Naive thymus-derived CD4-positive, alpha-beta T cell (primary cell): Measurements from ENCODE around the gene C2orf49. TPM values are rescaled to one million over a fixed set of nuclear protein-coding genes. Genes with fewer than 3 reads are reported as not detected.

Source experiments
- ATAC-seq: fragments of 150-1000 bp; cut with Tn5 transposase; 2 replicates; pipeline ENCODE4 v1.10.0; 2021; ENCODE audit warnings: mild to moderate bottlenecking, moderate library complexity
- CTCF ChIA-PET: fragments of 350-600 bp; sonication (Branson Sonifier 250); formaldehyde crosslinking; loops from one replicate; lab custom pipeline; 2021; ENCODE audit warnings: antibody characterized with exemption; lab: Charles Lee
- POLR2A ChIA-PET: fragments of 350-600 bp; sonication (Branson Sonifier 250); formaldehyde crosslinking; loops from one replicate; lab custom pipeline; 2021; ENCODE audit warnings: antibody characterized with exemption, inconsistent platforms; lab: Charles Lee
- DNase-seq, 9 donors: peaks; one replicate each; pipeline versions ENCODE4 v3.0.0 to v3.0.0-alpha.2; 2020 to 2022; ENCODE audit warnings: mixed read lengths in 1 of 9
- H3K27ac ChIP-seq: one replicate; pipeline ENCODE4 v1.7.0; 2013; ENCODE audit warnings: mild to moderate bottlenecking, low read depth, low read length, moderate library complexity
- H3K27me3 ChIP-seq, 2 donors: one replicate each; pipeline ENCODE4 v1.7.0; 2013; ENCODE audit warnings: low read length in 2 of 2, mild to moderate bottlenecking in 2 of 2, moderate library complexity in 2 of 2; ENCODE audit not compliant: control insufficient read depth in 2 of 2, insufficient read depth in 2 of 2
- H3K36me3 ChIP-seq, 3 experiments: 1 replicate in 2 of 3; 2 replicates in 1 of 3; pipeline ENCODE4 v1.7.0; 2013; ENCODE audit warnings: low read length in 3 of 3, mild to moderate bottlenecking in 3 of 3, moderate library complexity in 1 of 3; ENCODE audit not compliant: insufficient read depth in 3 of 3, control insufficient read depth in 2 of 3
- H3K4me1 ChIP-seq, 2 donors: one replicate each; pipeline ENCODE4 v1.7.0; 2013; ENCODE audit warnings: low read length in 2 of 2, mild to moderate bottlenecking in 2 of 2, moderate library complexity in 1 of 2; ENCODE audit not compliant: control insufficient read depth in 2 of 2, insufficient read depth in 2 of 2
- H3K4me3 ChIP-seq: 2 replicates; pipeline ENCODE4 v1.7.0; 2013; ENCODE audit warnings: mild to moderate bottlenecking, low read length
- H3K9me3 ChIP-seq, 3 experiments: 1 replicate in 2 of 3; 2 replicates in 1 of 3; pipeline ENCODE4 v1.7.0; 2013; ENCODE audit warnings: low read length in 3 of 3; ENCODE audit not compliant: control insufficient read depth in 2 of 3
- H3K27ac Mint-ChIP-seq, 9 donors: one replicate each; pipeline ENCODE4 v1.8.0; 2020 to 2022; ENCODE audit warnings: mixed read lengths in 9 of 9, mild to moderate bottlenecking in 8 of 9, moderate library complexity in 5 of 9, inconsistent platforms in 2 of 9
- H3K27me3 Mint-ChIP-seq, 5 donors: one replicate each; pipeline ENCODE4 v1.8.0; 2021 to 2022; ENCODE audit warnings: mixed read lengths in 5 of 5, mild to moderate bottlenecking in 1 of 5
- H3K36me3 Mint-ChIP-seq, 5 donors: one replicate each; pipeline ENCODE4 v1.8.0; 2020 to 2022; ENCODE audit warnings: mixed read lengths in 5 of 5, mild to moderate bottlenecking in 3 of 5, inconsistent platforms in 1 of 5
- H3K4me1 Mint-ChIP-seq, 7 donors: one replicate each; pipeline ENCODE4 v1.8.0; 2020 to 2022; ENCODE audit warnings: mixed read lengths in 7 of 7, mild to moderate bottlenecking in 3 of 7, inconsistent platforms in 1 of 7
- H3K4me3 Mint-ChIP-seq, 10 donors: one replicate each; pipeline ENCODE4 v1.8.0; 2020 to 2022; ENCODE audit warnings: mild to moderate bottlenecking in 10 of 10, mixed read lengths in 10 of 10, moderate library complexity in 6 of 10, inconsistent platforms in 2 of 10
- H3K9me3 Mint-ChIP-seq, 11 donors: one replicate each; pipeline ENCODE4 v1.8.0; 2020 to 2022; ENCODE audit warnings: mixed read lengths in 11 of 11, mild to moderate bottlenecking in 4 of 11, inconsistent platforms in 1 of 11, moderate library complexity in 1 of 11
- intact Hi-C, 2 donors: fragments of 100-400 bp; cut with micrococcal nuclease; formaldehyde crosslinking; loops; one replicate each; pipeline ENCODE4 v1.15.1; 2023
- polyA plus RNA-seq, 2 donors: library from polyadenylated mRNA; unstranded; fragments of 300-500 nt; fragmentation: Illumina TruSeq; gene quantifications; one replicate each; pipeline ENCODE4 v1.2.3, GENCODE V29; 2021
- total RNA-seq, 6 experiments: library from RNA in 5 of 6; stranded (reverse) in 5 of 6; gene quantifications; 1 replicate in 5 of 6; 2 replicates in 1 of 6; pipeline ENCODE4 v1.2.3 and lab custom pipeline; 2021 to 2026

C2orf49 gene
- total RNA-seq, result 10 to 100 TPM; 17.5 to 30.8 (median 23.4) TPM
- 10 to 100 TPM in 1 of 2 donors, 1 to 10 TPM in 1; 9.7 to 11.1 TPM for polyA plus RNA-seq
- total RNA-seq (lab: John Stamatoyannopoulos, UW), result 30.3 reads per million, percentile 60 among the genes with 10 or more reads in this experiment

DNA sequence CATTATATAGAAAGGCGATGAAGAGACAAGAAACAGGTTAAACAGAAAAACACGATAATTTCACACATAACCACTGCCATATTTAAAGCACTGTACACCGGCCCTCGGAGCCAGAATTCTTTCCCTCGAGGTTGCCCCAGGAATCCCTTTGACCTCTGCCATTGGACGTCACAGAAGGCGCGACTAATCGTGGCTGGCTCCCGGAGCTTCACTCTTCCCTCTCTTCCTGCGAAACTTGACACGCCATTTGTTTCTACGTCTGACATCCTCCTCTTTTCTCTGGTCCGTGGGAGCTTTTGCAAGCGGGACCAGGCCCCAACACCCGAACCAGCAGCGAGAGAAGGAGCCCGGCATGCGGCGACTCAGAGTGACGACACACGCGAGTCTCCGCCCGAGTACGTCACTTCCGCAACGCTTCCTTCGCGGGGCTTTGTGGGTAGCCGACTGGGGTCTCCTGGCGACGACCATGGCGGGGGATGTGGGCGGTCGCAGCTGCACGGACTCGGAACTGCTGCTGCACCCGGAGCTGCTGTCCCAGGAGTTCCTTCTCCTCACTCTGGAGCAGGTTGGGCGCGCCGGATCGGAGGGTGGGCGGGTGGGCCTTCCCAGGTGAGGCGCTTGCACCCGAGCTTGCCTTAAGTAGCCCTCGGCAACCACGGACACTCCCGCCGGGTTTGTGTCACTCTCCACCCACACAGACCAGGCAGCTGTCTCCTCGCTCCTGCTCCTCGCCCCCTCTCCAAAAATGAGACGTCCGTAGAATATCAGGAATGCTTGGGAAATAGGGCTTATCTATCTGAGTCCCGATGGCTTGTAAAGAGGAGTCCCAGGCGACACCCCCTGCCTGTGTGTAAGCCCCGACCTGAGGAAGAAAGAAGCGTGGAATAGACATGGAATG, at the start of gene C2orf49:
Gene C2orf49, plus strand, starts transcription at position 419 of the 898 bp plus-strand sequence. Its CDS starts 48 bp downstream, at position 467.
- no peaks in the 10 kb centered on the region for H3K27me3 Mint-ChIP-seq
- peaks cover 0 to 2% (median 0%) of the 10 kb centered on the region in 11 donors for H3K9me3 Mint-ChIP-seq
- no peaks in the 10 kb centered on the region for H3K27me3 ChIP-seq
- H3K4me3 ChIP-seq, result peak within 1 kb of the TSS; percentile 83
- peak; percentile 94 for ATAC-seq
- peak; percentile 81 to 94 (median 92) for DNase-seq
- H3K36me3 Mint-ChIP-seq, result peaks cover 5 to 14% (median 10%) of the 10 kb centered on the region in 5 donors
- intact Hi-C loops, result loop anchor here (1.0 to 10.0 kb wide), 8 partner anchors 8 to 857 kb away; partner anchors contain the start of genes TGFBRAP1 (in 2 of the 2), UXS1 (in 2 of the 2), MRPS9 (in 1 of the 2) and NCK2 (in 1 of the 2)
- H3K27ac ChIP-seq, result peak within 1 kb of the TSS; percentile 99
- H3K4me1 Mint-ChIP-seq, result peaks cover 20 to 44% (median 42%) of the 10 kb centered on the region in 7 donors
- H3K4me1 ChIP-seq, result peaks cover 18 to 22% of the 10 kb centered on the region in 2 donors
- H3K27ac Mint-ChIP-seq, result peak within 1 kb of the TSS; percentile 99 to 100 (median 100)
- peaks cover 0 to 25% (median 0%) of the 10 kb centered on the region in 3 experiments for H3K36me3 ChIP-seq
- peak within 1 kb of the TSS; percentile 89 to 100 (median 98) for H3K4me3 Mint-ChIP-seq
- ChIA-PET POLR2A (interaction anchor here (1.1 to 2.4 kb wide), 4 partner anchors 9 to 401 kb away, joined by 3 to 16 read pairs (median 4); partner anchors contain the start of gene FHL2), CTCF (no interaction called here)
- no peaks in the 10 kb centered on the region for H3K9me3 ChIP-seq

DNA sequence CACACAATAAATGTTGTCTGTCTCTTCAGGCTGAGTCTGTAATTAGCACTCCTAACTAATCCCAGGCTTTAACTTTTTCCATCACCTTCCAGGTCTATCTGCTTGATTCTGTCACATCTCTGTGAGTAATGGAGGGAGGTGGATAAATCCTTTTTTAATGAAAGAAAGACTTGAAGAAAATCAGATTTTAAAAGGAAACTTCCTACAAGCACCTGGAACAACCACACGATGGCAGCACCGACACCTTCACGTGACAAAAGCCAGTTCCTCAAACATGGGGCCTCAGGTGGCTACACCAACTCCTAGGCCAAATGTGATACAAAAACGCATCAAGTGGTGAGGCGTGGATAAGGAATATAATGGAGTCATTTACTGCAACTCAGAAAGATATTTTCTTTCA, 49.6 kb upstream of the C2orf49 start:
- no peaks in the 10 kb centered on the region for H3K9me3 Mint-ChIP-seq
- no peak overlapping the region for H3K4me3 ChIP-seq
- peaks cover 0 to 4% (median 0%) of the 10 kb centered on the region in 7 donors for H3K4me1 Mint-ChIP-seq
- no peak overlapping the region for H3K27ac ChIP-seq
- H3K4me1 ChIP-seq, result no peaks in the 10 kb centered on the region
- no peaks in the 10 kb centered on the region for H3K27me3 Mint-ChIP-seq
- H3K36me3 ChIP-seq, result peaks cover 11 to 68% (median 13%) of the 10 kb centered on the region in 3 experiments
- ChIA-PET CTCF (no interaction called here), POLR2A (no interaction called here)
- intact Hi-C loops, result loop anchor here in 1 of 2 donors (5.0 kb wide), 1 partner anchor 235 kb away; no protein-coding TSS in a partner anchor
- no peaks in the 10 kb centered on the region for H3K27me3 ChIP-seq
- H3K27ac Mint-ChIP-seq, result peak overlapping the region in 1 of 9 donors; percentile 21
- H3K36me3 Mint-ChIP-seq, result peaks cover 10 to 45% (median 32%) of the 10 kb centered on the region in 5 donors
- peak in 5 of 9 donors; percentile 7 to 22 (median 11) for DNase-seq
- ATAC-seq, result peak; percentile 44
- no peak overlapping the region for H3K4me3 Mint-ChIP-seq
- no peaks in the 10 kb centered on the region for H3K9me3 ChIP-seq

DNA sequence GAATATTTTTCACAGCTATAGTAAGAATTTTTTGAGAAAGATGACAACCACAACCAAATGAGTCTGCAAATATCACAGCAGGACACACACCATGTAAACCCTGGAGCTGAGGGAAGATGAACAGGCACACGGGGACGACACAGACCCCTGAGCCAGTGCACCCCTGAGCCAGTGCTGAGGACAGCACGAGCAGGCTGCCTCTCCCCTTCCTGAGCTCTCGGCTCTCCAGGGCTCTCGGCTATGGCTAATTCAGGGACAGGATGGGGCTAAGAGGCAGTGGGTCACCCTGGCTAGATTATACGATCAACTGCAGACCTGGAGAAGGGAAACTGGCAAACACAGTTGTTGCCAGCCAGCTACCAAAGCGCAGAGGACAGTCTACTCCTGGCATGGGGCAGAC, 49.2 kb upstream of the C2orf49 start:
- no peaks in the 10 kb centered on the region for H3K9me3 Mint-ChIP-seq
- POLR2A ChIA-PET, result no interaction called here
- intact Hi-C loops, result loop anchor here in 1 of 2 donors (5.0 kb wide), 1 partner anchor 234 kb away; no protein-coding TSS in a partner anchor
- CTCF ChIA-PET, result no interaction called here
- Histone ChIP-seq H3K27ac (no peak overlapping the region), H3K36me3 (peaks cover 11 to 66% (median 13%) of the 10 kb centered on the region in 3 experiments), H3K4me1 (no peaks in the 10 kb centered on the region), H3K27me3 (no peaks in the 10 kb centered on the region), H3K9me3 (no peaks in the 10 kb centered on the region), H3K4me3 (no peak overlapping the region)
- H3K36me3 Mint-ChIP-seq, result peaks cover 10 to 44% (median 30%) of the 10 kb centered on the region in 5 donors
- no peak overlapping the region for H3K4me3 Mint-ChIP-seq
- DNase-seq, result no peak
- no peaks in the 10 kb centered on the region for H3K27me3 Mint-ChIP-seq
- H3K4me1 Mint-ChIP-seq, result peaks cover 0 to 4% (median 0%) of the 10 kb centered on the region in 7 donors
- no peak overlapping the region for H3K27ac Mint-ChIP-seq
- ATAC-seq, result no peak

DNA sequence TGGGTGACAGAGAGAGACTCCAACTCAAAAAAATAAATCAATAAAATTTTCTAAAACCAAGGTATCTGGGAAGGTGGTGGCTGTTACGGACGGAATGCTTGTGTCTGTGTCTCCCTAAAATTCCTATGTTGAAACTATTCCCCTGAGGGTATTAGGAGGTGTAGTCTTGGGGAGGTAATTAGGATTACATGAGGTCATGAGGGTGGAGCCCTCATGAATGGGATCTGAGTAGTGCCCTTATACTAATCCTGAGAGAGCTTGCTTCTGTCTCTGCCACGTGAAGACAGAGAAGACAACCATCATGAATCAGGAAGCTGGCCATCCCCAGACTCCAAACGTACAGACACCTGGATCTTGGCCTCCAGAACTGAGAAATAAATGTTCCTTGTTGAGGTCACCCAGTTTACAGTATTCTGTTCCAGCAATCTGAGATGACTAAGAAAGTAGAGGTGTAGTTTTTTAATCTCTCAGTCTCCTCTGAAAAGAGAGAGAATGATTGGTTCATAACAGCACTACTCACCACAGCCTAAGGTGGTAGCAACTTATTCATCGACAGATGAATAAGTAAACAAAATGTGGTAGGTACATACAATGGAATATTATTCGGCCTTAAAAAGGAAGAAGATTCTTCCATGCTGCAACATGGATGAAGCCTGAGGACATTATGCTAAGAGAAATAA, 46.2 kb upstream of the C2orf49 start:
- H3K4me1 ChIP-seq, result no peaks in the 10 kb centered on the region
- ChIA-PET POLR2A (no interaction called here), CTCF (no interaction called here)
- no peak for DNase-seq
- H3K27ac Mint-ChIP-seq, result peak overlapping the region in 2 of 9 donors; percentile 6 to 26
- ATAC-seq, result no peak
- no peak overlapping the region for H3K4me3 Mint-ChIP-seq
- intact Hi-C loops, result no loop called here
- H3K4me3 ChIP-seq, result no peak overlapping the region
- no peaks in the 10 kb centered on the region for H3K9me3 Mint-ChIP-seq
- H3K27me3 ChIP-seq, result no peaks in the 10 kb centered on the region
- H3K27ac ChIP-seq, result no peak overlapping the region
- peaks cover 15 to 49% (median 28%) of the 10 kb centered on the region in 5 donors for H3K36me3 Mint-ChIP-seq
- H3K9me3 ChIP-seq, result no peaks in the 10 kb centered on the region
- no peaks in the 10 kb centered on the region for H3K27me3 Mint-ChIP-seq
- peaks cover 0 to 6% (median 0%) of the 10 kb centered on the region in 7 donors for H3K4me1 Mint-ChIP-seq
- peaks cover 5 to 58% (median 10%) of the 10 kb centered on the region in 3 experiments for H3K36me3 ChIP-seq

DNA sequence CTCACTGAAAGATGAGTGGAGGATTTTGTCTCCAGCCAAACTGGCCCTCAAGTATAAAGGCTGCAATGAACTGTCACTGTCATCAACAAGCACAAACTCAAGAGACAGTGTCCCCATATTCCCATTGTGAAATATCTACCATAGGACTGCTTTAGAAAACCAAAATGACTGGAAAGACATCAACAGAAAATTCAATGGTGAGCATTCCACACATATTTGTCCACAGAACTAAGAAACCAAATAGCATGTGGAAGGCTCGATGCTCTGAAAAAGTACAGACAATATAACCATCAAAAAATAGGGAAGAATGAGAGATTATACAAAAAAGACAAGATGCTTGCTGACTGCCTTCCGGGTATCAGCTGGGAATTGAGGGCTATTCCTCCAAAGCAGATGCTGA, 45.4 kb upstream of the C2orf49 start:
- Mint-ChIP-seq H3K36me3 (peaks cover 16 to 52% (median 30%) of the 10 kb centered on the region in 5 donors), H3K4me1 (peaks cover 0 to 6% (median 0%) of the 10 kb centered on the region in 7 donors), H3K27ac (peak overlapping the region in 1 of 9 donors; percentile 6), H3K4me3 (no peak overlapping the region), H3K9me3 (no peaks in the 10 kb centered on the region), H3K27me3 (no peaks in the 10 kb centered on the region)
- H3K27ac ChIP-seq, result no peak overlapping the region
- peaks cover 5 to 54% (median 9%) of the 10 kb centered on the region in 3 experiments for H3K36me3 ChIP-seq
- intact Hi-C loops, result no loop called here
- POLR2A ChIA-PET, result no interaction called here
- H3K9me3 ChIP-seq, result no peaks in the 10 kb centered on the region
- ATAC-seq, result no peak
- no peak overlapping the region for H3K4me3 ChIP-seq
- no peaks in the 10 kb centered on the region for H3K4me1 ChIP-seq
- no peaks in the 10 kb centered on the region for H3K27me3 ChIP-seq
- DNase-seq, result no peak
- CTCF ChIA-PET, result interaction anchor here (0.6 kb wide), 1 partner anchor 1182 kb away, joined by 3 read pairs; no protein-coding TSS in a partner anchor

DNA sequence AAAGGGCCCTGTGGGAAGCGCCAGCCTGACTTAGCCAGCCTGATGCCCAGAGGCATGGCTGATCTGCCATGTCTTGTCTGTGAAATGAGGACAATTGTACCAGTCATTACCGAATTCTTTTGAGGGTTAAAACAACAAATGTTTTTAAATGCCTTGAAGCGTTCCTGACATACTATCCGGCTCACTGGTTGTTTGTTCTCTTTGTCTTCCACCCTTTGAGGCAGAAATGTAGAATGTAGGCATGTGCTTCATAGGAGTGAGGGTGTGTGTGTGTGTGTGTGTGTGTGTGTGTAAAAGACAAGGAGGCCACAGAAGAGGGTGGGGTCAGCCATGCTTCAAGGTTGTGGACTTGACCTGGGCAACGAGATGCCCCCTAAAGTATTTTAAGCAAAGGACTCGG, 43.3 kb upstream of the C2orf49 start:
- CTCF ChIA-PET, result interaction anchor here (0.6 kb wide), 1 partner anchor 58 kb away, joined by 4 read pairs; no protein-coding TSS in a partner anchor
- intact Hi-C loops, result no loop called here
- Histone ChIP-seq H3K36me3 (peaks cover 4 to 61% (median 9%) of the 10 kb centered on the region in 3 experiments), H3K4me1 (no peaks in the 10 kb centered on the region), H3K27ac (no peak overlapping the region), H3K9me3 (no peaks in the 10 kb centered on the region), H3K4me3 (no peak overlapping the region), H3K27me3 (no peaks in the 10 kb centered on the region)
- H3K4me3 Mint-ChIP-seq, result no peak overlapping the region
- H3K9me3 Mint-ChIP-seq, result no peaks in the 10 kb centered on the region
- H3K4me1 Mint-ChIP-seq, result peaks cover 0 to 5% (median 0%) of the 10 kb centered on the region in 7 donors
- peaks cover 27 to 69% (median 41%) of the 10 kb centered on the region in 5 donors for H3K36me3 Mint-ChIP-seq
- H3K27ac Mint-ChIP-seq, result peak overlapping the region in 2 of 9 donors; percentile 9 to 48
- POLR2A ChIA-PET, result no interaction called here
- DNase-seq (no peak), ATAC-seq (no peak)
- no peaks in the 10 kb centered on the region for H3K27me3 Mint-ChIP-seq
